BLaER1 treated with 17β-estradiol and CSF1 and Interleukin-3, amounts not matched to agents 10 nM and 100 nM (cell line): ENCODE results near the gene PRKCE.
A peak's percentile ranks its signal among the peaks of the same experiment; 100 is the strongest.

Experiments used
- H3K27ac ChIP-seq, 11 experiments: shearing (Covaris generic); formaldehyde crosslinking; 2 replicates each; pipeline ENCODE4 v1.8.1; 2022
- H3K27me3 ChIP-seq, 11 experiments: shearing (Covaris generic); formaldehyde crosslinking; 2 replicates each; pipeline ENCODE4 v1.8.1; 2022
- H3K36me3 ChIP-seq, 11 experiments: shearing (Covaris generic); formaldehyde crosslinking; 2 replicates each; pipeline ENCODE4 v1.8.1; 2022
- H3K4me1 ChIP-seq, 10 experiments: shearing (Covaris generic); formaldehyde crosslinking; 2 replicates each; pipeline ENCODE4 v1.8.1; 2022
- H3K4me2 ChIP-seq, 11 experiments: shearing (Covaris generic); formaldehyde crosslinking; 2 replicates each; pipeline ENCODE4 v1.8.1; 2022
- H3K4me3 ChIP-seq, 10 experiments: shearing (Covaris generic); formaldehyde crosslinking; 2 replicates each; pipeline ENCODE4 v1.8.1; 2022
- H3K9ac ChIP-seq, 11 experiments: shearing (Covaris generic); formaldehyde crosslinking; 2 replicates each; pipeline ENCODE4 v1.8.1; 2022
- H3K9me3 ChIP-seq, 11 experiments: shearing (Covaris generic); formaldehyde crosslinking; replicated peaks in 1 of 11; 2 replicates each; pipeline ENCODE4 v1.8.1; 2022
- H4K20me1 ChIP-seq, 11 experiments: shearing (Covaris generic); formaldehyde crosslinking; 2 replicates each; pipeline ENCODE4 v1.8.1; 2022
- Cebpa-rat ChIP-seq, 11 experiments: shearing (Covaris generic); IDR thresholded peaks; 2 replicates each; pipeline ENCODE4 v1.8.1; 2022

PRKCE gene

GRCh38 chr2:46079985-46080560, 428.6 kb downstream of the PRKCE start:
- Histone ChIP-seq H3K27me3 (no peaks in the 10 kb centered on the region), H3K4me1 (peaks cover 32 to 98% (median 53%) of the 10 kb centered on the region in 10 experiments), H3K27ac (peak overlapping the region in 8 of 11 experiments; percentile 77 to 92 (median 88); a peak in 11 of 22 replicates), H3K9me3 (no peaks in the 10 kb centered on the region), H3K9ac (no peak overlapping the region), H4K20me1 (no peaks in the 10 kb centered on the region), H3K4me2 (peak overlapping the region in 7 of 11 experiments; percentile 60 to 88 (median 82); a peak in 9 of 22 replicates), H3K36me3 (peaks cover 0 to 96% (median 56%) of the 10 kb centered on the region in 11 experiments; a peak in 15 of 22 replicates), H3K4me3 (no peak overlapping the region)
- TF ChIP-seq Cebpa-rat (IDR thresholded peaks at IDR 0.05) = no peak

GRCh38 chr2:46082531-46083485, 431.3 kb downstream of the PRKCE start:
- H3K4me2 ChIP-seq = peak overlapping the region; percentile 55 to 88 (median 77)
- H3K27me3 ChIP-seq = no peaks in the 10 kb centered on the region
- H3K4me3 ChIP-seq = peak overlapping the region in 3 of 10 experiments; percentile 7 to 13 (median 10); a peak in 4 of 20 replicates
- TF ChIP-seq Cebpa-rat (IDR thresholded peaks at IDR 0.05) = peak; percentile 49 to 93 (median 87); a peak in 18 of 22 replicates
- peaks cover 32 to 96% (median 60%) of the 10 kb centered on the region in 10 experiments for H3K4me1 ChIP-seq
- peaks cover 0 to 97% (median 59%) of the 10 kb centered on the region in 11 experiments; a peak in 18 of 22 replicates for H3K36me3 ChIP-seq
- peak overlapping the region; percentile 30 to 74 (median 57); a peak in 18 of 22 replicates for H3K9ac ChIP-seq
- H4K20me1 ChIP-seq = no peaks in the 10 kb centered on the region
- H3K27ac ChIP-seq = peak overlapping the region; percentile 62 to 92 (median 86)
- no peaks in the 10 kb centered on the region for H3K9me3 ChIP-seq

- Histone ChIP-seq H3K4me2 (peak overlapping the region in 7 of 11 experiments; percentile 16 to 88 (median 66); a peak in 11 of 22 replicates), H4K20me1 (no peaks in the 10 kb centered on the region), H3K9me3 (no peaks in the 10 kb centered on the region), H3K9ac (peak overlapping the region in 2 of 11 experiments; percentile 14 to 26; a peak in 3 of 22 replicates), H3K4me1 (peaks cover 17 to 59% (median 44%) of the 10 kb centered on the region in 10 experiments), H3K4me3 (no peak overlapping the region), H3K27me3 (no peaks in the 10 kb centered on the region), H3K36me3 (peaks cover 0 to 97% (median 70%) of the 10 kb centered on the region in 11 experiments; a peak in 20 of 22 replicates), H3K27ac (peak overlapping the region in 10 of 11 experiments; percentile 11 to 92 (median 66); a peak in 18 of 22 replicates)
- TF ChIP-seq Cebpa-rat (IDR thresholded peaks at IDR 0.05) = no peak
These were observed 435.1 kb downstream of the PRKCE start for GRCh38 chr2:46086578-46087070.

- peaks cover 0 to 97% (median 78%) of the 10 kb centered on the region in 11 experiments; a peak in 20 of 22 replicates for H3K36me3 ChIP-seq
- H4K20me1 ChIP-seq = no peaks in the 10 kb centered on the region
- no peaks in the 10 kb centered on the region for H3K9me3 ChIP-seq
- no peak overlapping the region for H3K4me3 ChIP-seq
- no peak overlapping the region for H3K9ac ChIP-seq
- H3K4me2 ChIP-seq = peak overlapping the region in 2 of 11 experiments; percentile 84 to 88; a peak in 2 of 22 replicates
- no peaks in the 10 kb centered on the region for H3K27me3 ChIP-seq
- 0 out of 22 replicates have a peak overlapping the region, but pooled peaks of 3 of the 11 experiments have one; percentile 8 to 64 (median 15) for H3K27ac ChIP-seq
- H3K4me1 ChIP-seq = peaks cover 8 to 50% (median 35%) of the 10 kb centered on the region in 10 experiments
- TF ChIP-seq Cebpa-rat (IDR thresholded peaks at IDR 0.05) = no peak
These were observed 436.0 kb downstream of the PRKCE start for GRCh38 chr2:46087492-46087891.

DNA sequence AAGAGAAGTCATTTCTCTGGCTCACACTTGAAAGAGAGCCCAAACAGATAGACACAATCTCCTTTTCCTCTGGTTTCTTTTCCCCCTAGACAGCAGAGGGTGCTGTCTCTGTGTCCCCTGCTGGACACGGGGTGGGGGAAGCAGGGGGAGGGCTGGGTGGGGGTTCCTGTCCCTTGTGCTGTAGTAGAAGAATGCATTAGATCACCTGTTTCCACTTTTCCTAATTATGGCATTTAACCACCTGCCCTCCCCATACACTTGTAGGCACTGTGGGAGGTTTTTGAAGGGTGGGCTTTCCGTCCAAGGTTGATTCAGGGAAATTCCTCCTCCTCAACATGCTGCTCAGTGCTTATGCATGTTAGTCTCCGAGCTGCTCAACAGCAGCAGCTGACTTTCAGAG, 439.5 kb downstream of the PRKCE start:
- peaks cover 0 to 98% (median 94%) of the 10 kb centered on the region in 11 experiments; a peak in 20 of 22 replicates for H3K36me3 ChIP-seq

GRCh38 chr2:46091961-46092667, 440.6 kb downstream of the PRKCE start:
- no peak for TF ChIP-seq Cebpa-rat (IDR thresholded peaks at IDR 0.05)
- H4K20me1 ChIP-seq = no peaks in the 10 kb centered on the region
- H3K4me3 ChIP-seq = no peak overlapping the region
- H3K27ac ChIP-seq = peak overlapping the region in 2 of 11 experiments; percentile 23 to 24; a peak in 1 of 22 replicates
- H3K9ac ChIP-seq = no peak overlapping the region
- no peaks in the 10 kb centered on the region for H3K27me3 ChIP-seq
- H3K36me3 ChIP-seq = peaks cover 0 to 98% (median 94%) of the 10 kb centered on the region in 11 experiments; a peak in 20 of 22 replicates
- peaks cover 0 to 26% (median 0%) of the 10 kb centered on the region in 10 experiments; a peak in 7 of 20 replicates for H3K4me1 ChIP-seq
- no peak overlapping the region for H3K4me2 ChIP-seq
- no peaks in the 10 kb centered on the region for H3K9me3 ChIP-seq

More for the DNA sequence above, 439.5 kb downstream of the PRKCE start:
- Histone ChIP-seq H3K27me3 (no peaks in the 10 kb centered on the region), H3K4me2 (no peak overlapping the region), H3K9me3 (no peaks in the 10 kb centered on the region), H4K20me1 (no peaks in the 10 kb centered on the region), H3K4me1 (peaks cover 0 to 26% (median 8%) of the 10 kb centered on the region in 10 experiments; a peak in 12 of 20 replicates), H3K9ac (no peak overlapping the region), H3K27ac (no peak overlapping the region), H3K4me3 (no peak overlapping the region)
- TF ChIP-seq Cebpa-rat (IDR thresholded peaks at IDR 0.05) = no peak

- Histone ChIP-seq H3K9me3 (peaks cover 0 to 3% (median 0%) of the 10 kb centered on the region in 11 experiments; a peak in 2 of 22 replicates), H3K27ac (no peak overlapping the region; a peak in 1 of 22 replicates), H3K4me3 (no peak overlapping the region), H3K27me3 (no peaks in the 10 kb centered on the region), H3K9ac (no peak overlapping the region), H3K4me2 (peak overlapping the region in 2 of 11 experiments; percentile 62 to 79; a peak in 3 of 22 replicates), H3K36me3 (peaks cover 0 to 98% (median 90%) of the 10 kb centered on the region in 11 experiments; a peak in 18 of 22 replicates), H4K20me1 (no peaks in the 10 kb centered on the region), H3K4me1 (peaks cover 0 to 44% (median 0%) of the 10 kb centered on the region in 10 experiments; a peak in 7 of 20 replicates)
- no peak for TF ChIP-seq Cebpa-rat (IDR thresholded peaks at IDR 0.05)
These were observed 443.2 kb downstream of the PRKCE start for GRCh38 chr2:46094689-46095088.

DNA sequence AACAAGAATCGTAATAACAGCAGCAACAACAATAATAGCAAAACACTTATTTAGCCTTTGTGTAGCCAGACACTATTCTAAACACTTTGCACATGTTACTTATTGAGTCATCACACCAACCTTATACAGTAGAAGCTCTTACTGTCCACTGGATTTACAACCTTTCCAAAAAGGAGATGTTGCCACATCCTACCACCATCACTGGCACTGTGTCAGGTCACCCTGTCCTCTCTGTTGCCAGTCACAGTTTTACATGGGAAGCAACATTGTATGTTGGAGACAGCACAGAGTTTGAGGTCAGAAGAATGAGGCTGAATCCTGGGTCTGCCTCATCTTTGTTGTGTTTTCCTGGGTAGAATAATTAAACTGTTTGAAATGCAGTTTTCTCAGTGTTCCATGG, 444.4 kb downstream of the PRKCE start:
- Histone ChIP-seq H3K4me2 (peak overlapping the region in 2 of 11 experiments; percentile 62 to 79; a peak in 4 of 22 replicates), H3K27ac (no peak overlapping the region), H4K20me1 (no peaks in the 10 kb centered on the region), H3K9me3 (peaks cover 0 to 14% (median 3%) of the 10 kb centered on the region in 11 experiments; a peak in 10 of 22 replicates), H3K4me3 (no peak overlapping the region), H3K9ac (no peak overlapping the region), H3K4me1 (peaks cover 0 to 44% (median 0%) of the 10 kb centered on the region in 10 experiments; a peak in 7 of 20 replicates), H3K27me3 (no peaks in the 10 kb centered on the region), H3K36me3 (peaks cover 0 to 98% (median 91%) of the 10 kb centered on the region in 11 experiments; a peak in 18 of 22 replicates)
- TF ChIP-seq Cebpa-rat (IDR thresholded peaks at IDR 0.05) = no peak
